ENCODE data around the gene NUP153.
"Not testable (repeated sequence)": the region's sequence is repeated elsewhere in the genome, so short reads cannot be mapped to it uniquely, and the experiment has no call there.

NUP153 gene

DNA sequence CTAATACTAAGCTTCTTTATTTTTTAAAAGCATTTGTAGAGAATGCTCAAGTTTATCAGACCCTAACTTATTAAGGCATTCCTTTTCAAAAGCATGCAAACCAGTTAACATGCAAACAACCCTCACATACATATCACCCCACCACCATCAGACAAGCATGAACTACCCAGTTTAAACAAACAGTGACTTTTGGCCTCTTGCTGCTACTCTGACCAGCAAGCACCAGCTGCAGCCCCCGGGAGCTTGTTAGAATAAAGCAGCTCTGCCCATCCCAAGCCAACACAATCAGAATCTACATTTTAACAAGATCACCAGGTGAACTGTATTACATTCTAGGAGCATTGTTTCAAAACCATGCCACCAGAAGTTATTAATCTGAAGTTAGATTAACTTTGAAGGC, 5.9 kb upstream of the NUP153 start:
- no peak for DNase-seq

- DNase-seq: no peak
Measured at GRCh38 chr6:17710331-17710730, 3.6 kb upstream of the NUP153 start.

DNA sequence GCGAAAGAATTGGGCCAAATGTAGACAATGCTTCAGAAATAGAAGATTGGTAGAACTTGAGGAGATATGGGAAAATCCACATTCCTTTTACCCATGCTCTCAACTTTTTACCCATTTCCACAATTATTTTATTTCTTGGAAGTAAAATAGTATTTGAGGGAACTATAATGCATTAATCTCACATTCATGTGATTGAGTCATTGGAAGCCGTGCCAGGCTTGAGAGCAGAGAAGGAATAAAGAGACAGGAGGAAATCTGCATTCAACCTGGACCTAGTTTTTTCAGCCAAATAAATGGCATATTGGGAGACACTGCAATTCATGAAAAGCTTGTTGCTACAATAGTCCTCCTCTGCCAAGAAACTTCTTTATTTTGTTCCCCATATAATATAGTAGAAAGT, 2.8 kb upstream of the NUP153 start:
- no peak for DNase-seq

DNA sequence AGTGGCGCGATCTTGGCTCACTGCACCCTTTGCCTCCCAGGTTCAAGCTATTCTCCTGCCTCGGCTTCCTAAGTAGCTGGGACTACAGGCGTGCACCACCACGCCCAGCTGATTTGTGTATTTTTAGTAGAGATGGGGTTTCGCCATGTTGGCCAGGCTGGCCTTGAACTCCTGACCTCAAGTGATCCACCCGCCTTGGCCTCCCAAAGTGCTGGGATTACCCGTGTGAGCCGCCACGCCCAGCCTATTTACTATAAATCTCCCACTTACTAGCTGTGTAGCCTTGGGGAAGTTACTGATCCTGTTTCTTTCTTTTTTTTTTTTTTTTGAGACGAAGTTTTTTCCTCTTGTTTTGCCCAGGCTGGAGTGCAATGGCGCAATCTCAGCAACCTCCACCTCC, 1.3 kb upstream of the NUP153 start:
- DNase-seq: not testable (repeated sequence)

GRCh38 chr6:17707371-17707651, 586 bp upstream of the NUP153 start:
- DNase-seq: no peak

- DNase-seq: peak; percentile 77
Measured at GRCh38 chr6:17705778-17706579, 746 bp downstream of the NUP153 start.

DNA sequence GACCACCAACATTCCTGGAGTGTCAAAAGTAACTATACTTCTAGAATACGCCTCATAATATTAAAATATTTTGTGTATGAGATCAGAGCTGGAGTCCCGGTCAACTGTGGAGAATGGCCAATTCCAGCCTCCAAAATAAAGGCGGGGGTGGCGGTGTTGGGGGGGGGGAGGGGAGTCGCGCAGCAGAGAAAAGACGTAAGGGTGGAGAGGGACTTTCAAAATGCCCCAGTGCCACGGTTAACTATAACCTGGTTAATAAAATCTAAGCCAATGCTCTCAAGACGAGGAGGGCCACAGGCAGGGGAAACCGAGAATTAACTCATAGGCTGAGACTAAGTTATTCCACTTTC, 1.3 kb downstream of the NUP153 start:
- peak; percentile 78 for DNase-seq

- no peak for DNase-seq
Measured at GRCh38 chr6:17703256-17703694, 3.5 kb downstream of the NUP153 start.

GRCh38 chr6:17700421-17701416, 6.0 kb downstream of the NUP153 start:
- DNase-seq: no peak

- DNase-seq: no peak
Measured at GRCh38 chr6:17691925-17692538, 14.7 kb downstream of the NUP153 start.

DNA sequence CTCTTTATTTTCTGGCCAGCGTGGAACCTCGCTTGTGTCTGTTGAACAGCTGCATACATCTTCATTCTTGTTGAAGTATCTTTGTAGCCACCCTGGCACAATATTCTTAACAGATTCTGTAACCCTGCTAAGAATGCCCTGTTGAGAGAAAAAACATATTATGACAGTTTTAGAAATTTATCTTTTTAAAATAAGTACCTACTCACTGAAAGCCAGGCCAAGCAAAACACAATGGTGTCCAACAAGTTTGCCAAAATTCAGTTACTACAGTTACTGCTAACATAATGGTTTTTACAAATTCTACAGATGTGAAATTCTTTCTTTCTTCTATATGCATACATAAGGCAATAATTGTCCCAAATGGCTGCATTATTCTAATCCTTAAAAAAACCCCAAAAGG, 18.2 kb downstream of the NUP153 start:
- DNase-seq: no peak

- no peak for DNase-seq
Measured at GRCh38 chr6:17687136-17687535, 19.6 kb downstream of the NUP153 start.

DNA sequence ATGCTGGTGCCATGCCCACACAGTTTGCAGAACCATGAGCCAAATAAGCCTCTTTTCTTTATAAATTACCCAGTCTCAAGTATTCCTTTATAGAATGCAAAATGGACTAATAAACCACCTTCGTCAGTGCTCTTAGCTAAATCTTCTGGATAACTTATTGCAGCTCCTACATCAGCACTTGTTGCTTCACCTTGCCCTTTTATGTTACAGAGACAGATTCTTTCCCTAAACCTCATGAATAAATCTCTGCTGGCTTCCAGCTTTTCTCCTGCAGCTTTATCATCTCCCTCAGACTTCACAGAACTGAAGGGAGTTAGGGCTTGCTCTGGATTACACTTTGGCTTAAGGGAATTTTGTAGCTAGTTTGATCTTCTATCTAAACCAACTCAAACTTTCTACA, 22.6 kb downstream of the NUP153 start:
- no peak for DNase-seq

DNA sequence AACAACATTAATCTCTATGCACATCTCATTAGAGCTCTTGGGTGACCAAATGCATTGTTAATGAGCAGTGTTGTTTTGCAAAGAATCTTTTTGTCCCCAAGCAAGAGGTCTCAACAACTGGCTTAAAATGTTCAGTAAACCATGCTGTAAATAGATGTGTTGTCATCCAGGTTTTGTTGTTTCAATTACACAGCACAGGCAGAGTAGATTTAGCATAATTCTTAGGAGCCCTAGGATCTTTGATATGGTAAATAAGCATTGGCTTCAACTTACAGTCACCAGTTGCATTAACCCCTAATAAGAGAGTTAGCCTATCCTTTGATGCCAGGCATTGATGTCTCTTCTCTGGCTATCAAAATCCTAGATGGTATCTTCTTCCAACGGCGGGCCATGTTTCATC, 23.3 kb downstream of the NUP153 start:
- no peak for DNase-seq

GRCh38 chr6:17679726-17680125, 27.0 kb downstream of the NUP153 start:
- peak; percentile 91 for DNase-seq

- DNase-seq: no peak
Measured at GRCh38 chr6:17677602-17678001, 29.1 kb downstream of the NUP153 start.

GRCh38 chr6:17673543-17674254, 33.0 kb downstream of the NUP153 start:
- DNase-seq: no peak

- no peak for DNase-seq
Measured at GRCh38 chr6:17672064-17672718, 34.5 kb downstream of the NUP153 start.

GRCh38 chr6:17666646-17667045, 40.1 kb downstream of the NUP153 start:
- DNase-seq: no peak

GRCh38 chr6:17665132-17665531, 41.6 kb downstream of the NUP153 start:
- no peak for DNase-seq

DNA sequence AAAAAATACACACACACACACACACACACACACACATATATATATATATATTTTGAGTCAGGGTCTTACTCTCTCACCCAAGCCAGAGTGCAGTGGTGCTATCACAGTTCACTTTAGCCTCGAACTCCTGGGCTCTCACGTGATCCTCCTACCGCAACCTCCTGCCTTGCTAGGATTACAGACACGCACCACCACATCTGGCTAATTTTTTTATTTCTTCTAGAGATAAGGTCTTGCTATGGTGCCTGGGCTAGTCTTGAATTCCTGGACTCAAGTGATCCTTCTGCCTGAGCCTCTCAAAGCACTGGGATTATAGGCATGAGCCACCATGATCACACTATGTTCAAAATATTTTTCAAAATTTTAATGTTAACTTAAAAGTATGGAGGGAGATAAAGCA, 43.5 kb downstream of the NUP153 start:
- no peak for DNase-seq

- no peak for DNase-seq
Measured at GRCh38 chr6:17662585-17662984, 44.1 kb downstream of the NUP153 start.

GRCh38 chr6:17656644-17657043, 50.1 kb downstream of the NUP153 start:
- no peak for DNase-seq

All from islet precursor cell (in vitro differentiated cells).